AG04450 (cell line): ENCODE data around the gene C1QTNF4. TPM values are rescaled to one million over a fixed set of nuclear protein-coding genes. Genes with fewer than 3 reads are reported as not detected.

ENCODE experiments used
- CTCF ChIA-PET: fragments of 300-600, 350-600 bp; formaldehyde crosslinking; extraction: SDS; loops from one replicate; lab custom pipeline; 2022; ENCODE audit warnings: antibody characterized with exemption, inconsistent platforms; lab: Charles Lee
- POLR2A ChIA-PET: fragments of 350-600 bp; formaldehyde crosslinking; extraction: SDS; loops from one replicate; lab custom pipeline; 2021; ENCODE audit warnings: antibody characterized with exemption, inconsistent platforms; lab: Yijun Ruan, JAX
- DNase-seq: peaks from one replicate; pipeline ENCODE4 v3.0.0-alpha.2; 2011; ENCODE audit warnings: low read depth, low spot score
- H3K27ac ChIP-seq: one replicate; pipeline ENCODE4 v1.5.1; 2012; ENCODE audit warnings: low read depth, low read length, control low read depth
- H3K27me3 ChIP-seq: one replicate; pipeline ENCODE4 v1.6.0; 2012; ENCODE audit warnings: low read length; ENCODE audit not compliant: control insufficient read depth, insufficient read depth
- H3K4me3 ChIP-seq: 2 replicates; pipeline ENCODE4 v1.5.1; 2011; ENCODE audit warnings: mild to moderate bottlenecking, low read depth, low read length, control low read depth
- H3K9me3 ChIP-seq: 2 replicates; pipeline ENCODE4 v1.5.1; 2012; ENCODE audit warnings: low read length; ENCODE audit not compliant: control insufficient read depth, insufficient read depth
- CTCF ChIP-seq: IDR thresholded peaks from 2 replicates; pipeline ENCODE4 v1.5.1; 2011; ENCODE audit warnings: low read depth, low read length, control low read depth, inconsistent platforms
- polyA plus RNA-seq: library from polyadenylated mRNA; depleted of rRNA; stranded (reverse); fragments of >200 nt; gene quantifications from 2 replicates; pipeline ENCODE4 v1.2.3, GENCODE V29; 2011

Gene C1QTNF4
- polyA plus RNA-seq, 1 experiment: 0.14 TPM

GRCh38 chr11:47577460-47578041, 16.7 kb downstream of the C1QTNF4 start:
- DNase-seq: no peak
- no peak overlapping the region for H3K27ac ChIP-seq
- CTCF ChIA-PET: interaction anchor here (1.0 to 2.6 kb wide), 3 partner anchors 40 to 204 kb away, joined by 3 to 6 read pairs (median 3); no protein-coding TSS in a partner anchor

GRCh38 chr11:47573321-47573720, 20.9 kb downstream of the C1QTNF4 start:
- Histone ChIP-seq H3K27ac (peak overlapping the region; percentile 11), H3K4me3 (no peak overlapping the region), H3K9me3 (no peaks in the 10 kb centered on the region), H3K27me3 (no peaks in the 10 kb centered on the region)
- TF ChIP-seq CTCF: no peak
- DNase-seq: no peak
- POLR2A ChIA-PET: no interaction called here
- CTCF ChIA-PET: interaction anchor here (0.8 to 2.3 kb wide), 3 partner anchors 18 to 44 kb away, joined by 3 to 7 read pairs (median 3); no protein-coding TSS in a partner anchor

More at GRCh38 chr11:47577460-47578041, 16.7 kb downstream of the C1QTNF4 start:
- Histone ChIP-seq H3K4me3 (peak overlapping the region; percentile 95), H3K27me3 (no peaks in the 10 kb centered on the region), H3K9me3 (no peaks in the 10 kb centered on the region)
- POLR2A ChIA-PET: interaction anchor here (0.6 to 1.0 kb wide), 2 partner anchors 8 to 11 kb away, joined by 3 to 4 read pairs; no protein-coding TSS in a partner anchor
- no peak for TF ChIP-seq CTCF

- Histone ChIP-seq H3K27me3 (no peaks in the 10 kb centered on the region), H3K27ac (no peak overlapping the region), H3K9me3 (no peaks in the 10 kb centered on the region), H3K4me3 (no peak overlapping the region)
- no peak for TF ChIP-seq CTCF
- DNase-seq: no peak
- POLR2A ChIA-PET: interaction anchor here (0.6 kb wide), 1 partner anchor 11 kb away, joined by 9 read pairs; no protein-coding TSS in a partner anchor
- CTCF ChIA-PET: interaction anchor here (0.8 to 2.3 kb wide), 2 partner anchors 18 to 44 kb away, joined by 3 to 7 read pairs; no protein-coding TSS in a partner anchor
Measured at GRCh38 chr11:47572715-47573255, 21.4 kb downstream of the C1QTNF4 start.

- no peaks in the 10 kb centered on the region for H3K27me3 ChIP-seq
- no peak overlapping the region for H3K27ac ChIP-seq
- TF ChIP-seq CTCF: no peak
- ChIA-PET POLR2A (interaction anchor here (0.7 kb wide), 1 partner anchor 38 kb away, joined by 3 read pairs; no protein-coding TSS in a partner anchor), CTCF (interaction anchor here (1.5 to 2.3 kb wide), 2 partner anchors 19 to 45 kb away, joined by 4 to 7 read pairs; no protein-coding TSS in a partner anchor)
- no peak overlapping the region for H3K4me3 ChIP-seq
- no peaks in the 10 kb centered on the region for H3K9me3 ChIP-seq
- no peak for DNase-seq
Measured at GRCh38 chr11:47571895-47572294, 22.3 kb downstream of the C1QTNF4 start.

GRCh38 chr11:47571357-47571729, 22.9 kb downstream of the C1QTNF4 start:
- peak overlapping the region; percentile 11 for H3K27ac ChIP-seq
- ChIA-PET POLR2A (no interaction called here), CTCF (interaction anchor here (1.5 kb wide), 1 partner anchor 18 kb away, joined by 4 read pairs; no protein-coding TSS in a partner anchor)
- no peaks in the 10 kb centered on the region for H3K9me3 ChIP-seq
- DNase-seq: no peak
- no peak for TF ChIP-seq CTCF
- no peak overlapping the region for H3K4me3 ChIP-seq
- no peaks in the 10 kb centered on the region for H3K27me3 ChIP-seq
